Liver (tissue), 9 donors: ENCODE results near the gene TBCD. TPM values are rescaled to one million over a fixed set of nuclear protein-coding genes. Genes with fewer than 3 reads are reported as not detected.

ENCODE experiments used
- DNase-seq: peaks from one replicate; pipeline ENCODE4 v3.0.0-alpha.2; 2017; ENCODE audit warnings: low spot score
- H3K27ac ChIP-seq, 2 donors: one replicate each; pipeline ENCODE4 v1.7.0; 2013; ENCODE audit warnings: inconsistent platforms in 2 of 2, low read length in 2 of 2, control low read depth in 1 of 2, low read depth in 1 of 2, mild to moderate bottlenecking in 1 of 2
- H3K27me3 ChIP-seq, 4 donors: one replicate each; pipeline versions ENCODE4 v1.6.1 to v1.7.0; 2013; ENCODE audit warnings: low read length in 3 of 4, inconsistent platforms in 1 of 4, mild to moderate bottlenecking in 1 of 4, moderate library complexity in 1 of 4; ENCODE audit not compliant: control insufficient read depth in 4 of 4, insufficient read depth in 4 of 4
- H3K36me3 ChIP-seq, 4 donors: one replicate each; pipeline versions ENCODE4 v1.6.1 to v1.7.0; 2013; ENCODE audit warnings: low read length in 3 of 4, mild to moderate bottlenecking in 3 of 4, low read depth in 1 of 4, moderate library complexity in 1 of 4; ENCODE audit not compliant: control insufficient read depth in 4 of 4, insufficient read depth in 3 of 4
- H3K4me1 ChIP-seq, 4 donors: one replicate each; pipeline versions ENCODE4 v1.6.1 to v1.7.0; 2013; ENCODE audit warnings: low read length in 3 of 4, mild to moderate bottlenecking in 3 of 4, moderate library complexity in 1 of 4; ENCODE audit not compliant: control insufficient read depth in 4 of 4, insufficient read depth in 4 of 4
- H3K4me3 ChIP-seq, 3 donors: one replicate each; pipeline versions ENCODE4 v1.6.1 to v1.7.0; 2013; ENCODE audit warnings: low read length in 3 of 3, control low read depth in 1 of 3, low read depth in 1 of 3, mild to moderate bottlenecking in 1 of 3
- H3K9ac ChIP-seq, 2 donors: one replicate each; pipeline ENCODE4 v1.7.0; 2013; ENCODE audit warnings: low read length in 2 of 2, mild to moderate bottlenecking in 2 of 2, moderate library complexity in 2 of 2, control low read depth in 1 of 2, low read depth in 1 of 2
- H3K9me3 ChIP-seq, 4 donors: one replicate each; pipeline versions ENCODE4 v1.6.1 to v1.7.0; 2013; ENCODE audit warnings: low read length in 3 of 4; ENCODE audit not compliant: control insufficient read depth in 4 of 4
- EGR1 ChIP-seq, 2 donors: IDR thresholded peaks; 2 replicates each; pipeline ENCODE4 v1.6.1; 2016 to 2018; ENCODE audit warnings: antibody characterized with exemption in 2 of 2, low read depth in 2 of 2
- FOXA2 ChIP-seq: IDR thresholded peaks from 2 replicates; pipeline ENCODE4 v1.6.1; 2016; ENCODE audit warnings: antibody characterized with exemption
- GABPA ChIP-seq, 2 donors: IDR thresholded peaks in 1 of 2; conservative IDR thresholded peaks in 1 of 2; 2 replicates each; pipeline ENCODE4 v1.6.1; 2016; ENCODE audit warnings: antibody characterized with exemption in 2 of 2, mild to moderate bottlenecking in 1 of 2, moderate library complexity in 1 of 2
- HNF4A ChIP-seq, 2 donors: conservative IDR thresholded peaks; 2 replicates each; pipeline ENCODE4 v1.6.1; 2016; ENCODE audit warnings: antibody characterized with exemption in 2 of 2, mild to moderate bottlenecking in 2 of 2
- HNF4G ChIP-seq: IDR thresholded peaks from 2 replicates; pipeline ENCODE4 v1.6.1; 2016; ENCODE audit warnings: antibody characterized with exemption
- JUND ChIP-seq, 2 donors: IDR thresholded peaks; 2 replicates each; pipeline ENCODE4 v1.6.1; 2016; ENCODE audit warnings: antibody characterized with exemption in 2 of 2
- NR2F2 ChIP-seq: IDR thresholded peaks from 2 replicates; pipeline ENCODE4 v1.6.1; 2016; ENCODE audit warnings: antibody characterized with exemption
- RAD21 ChIP-seq, 2 donors: IDR thresholded peaks; 2 replicates each; pipeline ENCODE4 v1.6.1; 2016; ENCODE audit warnings: antibody characterized with exemption in 2 of 2, mild to moderate bottlenecking in 2 of 2
- REST ChIP-seq: IDR thresholded peaks from 2 replicates; pipeline ENCODE4 v1.6.1; 2016; ENCODE audit warnings: antibody characterized with exemption, mild to moderate bottlenecking
- RXRA ChIP-seq, 2 donors: IDR thresholded peaks; 2 replicates each; pipeline ENCODE4 v1.6.1; 2017 to 2018; ENCODE audit warnings: antibody characterized with exemption in 2 of 2, mild to moderate bottlenecking in 1 of 2
- SP1 ChIP-seq: IDR thresholded peaks from 2 replicates; pipeline ENCODE4 v1.6.1; 2018; ENCODE audit warnings: antibody characterized with exemption, mild to moderate bottlenecking
- TAF1 ChIP-seq: conservative IDR thresholded peaks from 2 replicates; pipeline ENCODE4 v1.6.1; 2016; ENCODE audit warnings: antibody characterized with exemption, mild to moderate bottlenecking
- YY1 ChIP-seq: IDR thresholded peaks from 2 replicates; pipeline ENCODE4 v1.6.1; 2016; ENCODE audit warnings: antibody characterized with exemption, mild to moderate bottlenecking
- whole genome bisulfite sequencing: extraction: QIAGEN DNeasy Blood & Tissue Kit; methylation state at CpG from one replicate; pipeline ENCODE4 v1.1.7; 2013; 5-methylcytosine and 5-hydroxymethylcytosine counted together
- polyA plus RNA-seq, 2 donors: library from polyadenylated mRNA; stranded (reverse) in 1 of 2; unstranded in 1 of 2; fragments of 200-250 nt in 1 of 2; fragments of >200 nt in 1 of 2; fragmentation: Nextera tagmentation in 1 of 2; extraction: Ambion mirVana in 1 of 2; gene quantifications; one replicate each; pipeline versions ENCODE4 v1.2.1 to v1.2.3, GENCODE V29; 2013 to 2015
- total RNA-seq, 2 donors: library from RNA; depleted of rRNA; stranded (reverse); fragments of >200 nt; gene quantifications; one replicate each; pipeline ENCODE4 v1.2.3, GENCODE V29; 2014
- TF ChIP-seq, protein P1 (sequence below): IDR thresholded peaks from 2 replicates; pipeline ENCODE4 v1.6.1; 2016; ENCODE audit warnings: antibody characterized with exemption
- TF ChIP-seq, protein P2 (sequence below): fragments of 150-350 bp; IDR thresholded peaks from 2 replicates; pipeline ENCODE4 v1.5.1; 2017; ENCODE audit warnings: improper control_type of control experiment, low read depth, low read length; ENCODE audit not compliant: missing input control
- TF ChIP-seq, protein P3 (sequence below): IDR thresholded peaks from 2 replicates; pipeline ENCODE4 v1.6.1; 2016; ENCODE audit warnings: antibody characterized with exemption
- donor health status: healthy.
- donor health status: healthy.
- donor health status: healthy.
- donor health status: healthy.
- donor health status: healthy.

Gene TBCD
- total and polyA plus RNA-seq, 4 donors, result 29.8 to 42.2 (median 33.0) TPM

DNA sequence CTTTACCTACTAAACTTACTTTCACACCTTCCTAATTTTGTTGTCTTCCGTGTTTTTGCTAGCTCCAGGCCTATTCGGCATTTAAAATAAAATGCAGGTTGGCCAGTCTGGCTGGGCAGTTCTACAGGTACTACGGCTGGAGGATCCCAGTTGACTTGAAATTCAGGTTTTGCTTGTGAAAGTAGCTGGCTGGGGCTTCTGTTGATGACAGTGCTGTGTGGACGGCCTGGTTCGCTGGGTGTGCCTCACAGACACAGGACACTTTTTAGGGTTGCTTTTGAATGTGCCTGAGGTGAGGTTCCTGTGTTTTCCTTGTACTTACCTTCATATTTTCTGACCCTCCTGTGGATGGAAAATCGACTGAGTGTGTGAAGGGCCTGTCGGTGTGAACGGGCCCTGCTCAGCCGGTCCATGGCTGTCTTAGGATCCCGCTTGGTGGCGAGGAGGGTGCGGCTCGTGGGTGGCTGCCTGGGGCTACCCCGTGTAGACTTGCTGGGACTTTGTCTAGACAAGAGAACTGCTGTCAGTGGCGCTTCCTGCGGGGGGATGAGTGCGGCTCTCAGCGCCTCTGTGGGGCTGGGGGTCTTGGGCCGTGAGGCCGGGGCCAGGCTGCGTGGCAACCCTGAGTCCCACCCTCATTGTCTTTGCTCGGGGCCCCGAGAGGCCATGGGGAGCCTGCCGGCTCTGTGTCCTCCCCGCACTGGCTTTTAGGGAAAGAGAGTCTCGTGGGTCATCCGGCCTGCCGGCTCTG, 106.7 kb downstream of the TBCD start:
- H3K36me3 ChIP-seq, result peaks cover 0 to 3% (median 0%) of the 10 kb centered on the region in 4 donors
- peaks cover 0 to 4% (median 0%) of the 10 kb centered on the region in 4 donors for H3K4me1 ChIP-seq
- 92% methylated on average over 28 of the region's 28 CpGs for WGBS
- H3K4me3 ChIP-seq, result no peak overlapping the region
- TF ChIP-seq NR2F2 (no peak), GABPA (IDR thresholded peaks at IDR 0.05 in 1 of 2, conservative IDR thresholded peaks at IDR 0.05 in 1 of 2) (no peak), EGR1 (IDR thresholded peaks at IDR 0.05; ENCODE audit: low read depth in 2 of 2) (no peak), HNF4A (conservative IDR thresholded peaks at IDR 0.05) (no peak), HNF4G (no peak), TAF1 (no peak), RXRA (IDR thresholded peaks at IDR 0.05) (no peak), FOXA2 (no peak), YY1 (no peak), RAD21 (IDR thresholded peaks at IDR 0.05) (no peak), JUND (IDR thresholded peaks at IDR 0.05) (no peak)
- TF ChIP-seq, protein P1, sequence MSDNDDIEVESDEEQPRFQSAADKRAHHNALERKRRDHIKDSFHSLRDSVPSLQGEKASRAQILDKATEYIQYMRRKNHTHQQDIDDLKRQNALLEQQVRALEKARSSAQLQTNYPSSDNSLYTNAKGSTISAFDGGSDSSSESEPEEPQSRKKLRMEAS, result no peak
- TF ChIP-seq, protein P2, sequence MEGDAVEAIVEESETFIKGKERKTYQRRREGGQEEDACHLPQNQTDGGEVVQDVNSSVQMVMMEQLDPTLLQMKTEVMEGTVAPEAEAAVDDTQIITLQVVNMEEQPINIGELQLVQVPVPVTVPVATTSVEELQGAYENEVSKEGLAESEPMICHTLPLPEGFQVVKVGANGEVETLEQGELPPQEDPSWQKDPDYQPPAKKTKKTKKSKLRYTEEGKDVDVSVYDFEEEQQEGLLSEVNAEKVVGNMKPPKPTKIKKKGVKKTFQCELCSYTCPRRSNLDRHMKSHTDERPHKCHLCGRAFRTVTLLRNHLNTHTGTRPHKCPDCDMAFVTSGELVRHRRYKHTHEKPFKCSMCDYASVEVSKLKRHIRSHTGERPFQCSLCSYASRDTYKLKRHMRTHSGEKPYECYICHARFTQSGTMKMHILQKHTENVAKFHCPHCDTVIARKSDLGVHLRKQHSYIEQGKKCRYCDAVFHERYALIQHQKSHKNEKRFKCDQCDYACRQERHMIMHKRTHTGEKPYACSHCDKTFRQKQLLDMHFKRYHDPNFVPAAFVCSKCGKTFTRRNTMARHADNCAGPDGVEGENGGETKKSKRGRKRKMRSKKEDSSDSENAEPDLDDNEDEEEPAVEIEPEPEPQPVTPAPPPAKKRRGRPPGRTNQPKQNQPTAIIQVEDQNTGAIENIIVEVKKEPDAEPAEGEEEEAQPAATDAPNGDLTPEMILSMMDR, result no peak
- TF ChIP-seq, protein P3, sequence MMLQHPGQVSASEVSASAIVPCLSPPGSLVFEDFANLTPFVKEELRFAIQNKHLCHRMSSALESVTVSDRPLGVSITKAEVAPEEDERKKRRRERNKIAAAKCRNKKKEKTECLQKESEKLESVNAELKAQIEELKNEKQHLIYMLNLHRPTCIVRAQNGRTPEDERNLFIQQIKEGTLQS, result no peak
- no peak for DNase-seq
- H3K27ac ChIP-seq, result no peak overlapping the region
- no peak overlapping the region for H3K9ac ChIP-seq
- H3K9me3 ChIP-seq, result no peaks in the 10 kb centered on the region
- H3K27me3 ChIP-seq, result no peaks in the 10 kb centered on the region

DNA sequence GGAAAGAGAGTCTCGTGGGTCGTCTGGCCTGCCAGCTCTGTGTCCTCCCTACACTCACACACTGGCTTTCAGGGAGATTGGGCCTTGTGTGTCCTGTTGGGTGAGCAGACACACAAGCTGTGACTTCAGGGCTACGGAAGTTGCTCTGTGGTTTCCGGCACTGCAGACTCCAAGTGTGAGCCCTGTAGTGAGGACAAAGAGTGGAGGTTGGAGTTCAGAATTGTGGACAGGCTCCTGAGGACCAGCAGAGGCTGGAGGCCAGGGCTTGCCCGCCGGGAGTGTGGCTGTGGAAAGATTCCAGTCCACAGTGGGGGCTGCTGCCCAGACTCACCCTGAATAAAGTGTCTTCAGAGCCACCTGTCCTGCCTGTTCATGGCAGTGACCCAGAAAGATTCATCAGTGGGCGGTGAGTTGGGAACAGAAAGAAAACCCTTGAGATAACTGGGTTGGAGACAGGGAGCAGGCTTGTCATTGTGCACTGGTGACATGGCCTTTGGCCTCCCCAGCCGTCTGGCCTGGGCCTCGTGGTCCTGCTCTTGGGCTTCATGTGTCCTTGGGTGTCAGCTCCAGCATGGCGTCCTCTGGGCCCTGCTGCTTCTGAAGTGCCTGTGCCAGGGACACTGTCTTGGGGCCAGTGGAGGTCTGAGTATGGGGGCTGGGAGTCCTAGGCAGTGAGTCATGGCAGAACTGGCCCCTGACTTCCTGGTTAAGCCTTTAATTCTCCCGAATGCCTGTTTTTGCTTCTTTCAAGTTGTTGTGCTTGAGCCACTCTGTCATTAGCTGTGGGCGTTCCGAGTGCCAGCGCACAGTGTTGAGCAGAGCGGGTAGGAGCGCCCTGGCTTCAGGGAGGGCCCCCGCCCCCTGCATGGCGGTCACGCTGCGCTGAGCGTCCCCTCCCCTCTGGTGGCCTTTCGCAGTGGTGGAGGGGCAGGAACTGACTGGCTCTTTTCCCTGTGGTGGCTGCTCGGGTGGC, 107.9 kb downstream of the TBCD start:
- Histone ChIP-seq H3K27me3 (no peaks in the 10 kb centered on the region), H3K9me3 (no peaks in the 10 kb centered on the region), H3K4me3 (no peak overlapping the region), H3K9ac (no peak overlapping the region), H3K27ac (peak overlapping the region; percentile 39 to 65), H3K4me1 (peaks cover 0 to 4% (median 0%) of the 10 kb centered on the region in 4 donors), H3K36me3 (no peaks in the 10 kb centered on the region)
- WGBS, result 80% methylated on average over 23 of the region's 23 CpGs
- no peak for DNase-seq
- TF ChIP-seq, protein P1, result no peak
- TF ChIP-seq RAD21 (IDR thresholded peaks at IDR 0.05) (no peak), SP1 (no peak), HNF4G (no peak), GABPA (IDR thresholded peaks at IDR 0.05 in 1 of 2, conservative IDR thresholded peaks at IDR 0.05 in 1 of 2) (no peak), NR2F2 (peak; percentile 27), REST (no peak)
